ENCODE measurements around the gene CD7.

- TF ChIP-seq, protein P1, sequence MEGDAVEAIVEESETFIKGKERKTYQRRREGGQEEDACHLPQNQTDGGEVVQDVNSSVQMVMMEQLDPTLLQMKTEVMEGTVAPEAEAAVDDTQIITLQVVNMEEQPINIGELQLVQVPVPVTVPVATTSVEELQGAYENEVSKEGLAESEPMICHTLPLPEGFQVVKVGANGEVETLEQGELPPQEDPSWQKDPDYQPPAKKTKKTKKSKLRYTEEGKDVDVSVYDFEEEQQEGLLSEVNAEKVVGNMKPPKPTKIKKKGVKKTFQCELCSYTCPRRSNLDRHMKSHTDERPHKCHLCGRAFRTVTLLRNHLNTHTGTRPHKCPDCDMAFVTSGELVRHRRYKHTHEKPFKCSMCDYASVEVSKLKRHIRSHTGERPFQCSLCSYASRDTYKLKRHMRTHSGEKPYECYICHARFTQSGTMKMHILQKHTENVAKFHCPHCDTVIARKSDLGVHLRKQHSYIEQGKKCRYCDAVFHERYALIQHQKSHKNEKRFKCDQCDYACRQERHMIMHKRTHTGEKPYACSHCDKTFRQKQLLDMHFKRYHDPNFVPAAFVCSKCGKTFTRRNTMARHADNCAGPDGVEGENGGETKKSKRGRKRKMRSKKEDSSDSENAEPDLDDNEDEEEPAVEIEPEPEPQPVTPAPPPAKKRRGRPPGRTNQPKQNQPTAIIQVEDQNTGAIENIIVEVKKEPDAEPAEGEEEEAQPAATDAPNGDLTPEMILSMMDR (conservative IDR thresholded peaks at IDR 0.05) = no peak
- TF ChIP-seq ZFX (IDR thresholded peaks at IDR 0.05) = no peak
Measured at GRCh38 chr17:82281502-82282238, 35.7 kb downstream of the CD7 start.

Measured in C4-2B (cell line).